KMS-11 (cell line): Measurements from ENCODE around the gene PCDHB11.
"Not testable (repeated sequence)": the region's sequence is repeated elsewhere in the genome, so short reads cannot be mapped to it uniquely, and the experiment has no call there.

Experiments
- H2AFZ ChIP-seq: fragments of 200-600 bp; sonication (generic); 2 replicates; pipeline ENCODE4 v1.6.1; 2016; ENCODE audit warnings: antibody characterized with exemption, mixed run types, low read depth
- H3K27ac ChIP-seq: fragments of 200-600 bp; sonication (generic); 2 replicates; pipeline ENCODE4 v1.6.1; 2016; ENCODE audit warnings: mild to moderate bottlenecking, mixed run types
- H3K27me3 ChIP-seq: fragments of 200-600 bp; sonication (generic); 2 replicates; pipeline ENCODE4 v1.6.1; 2017; ENCODE audit warnings: mild to moderate bottlenecking, low read depth, mixed run types, moderate library complexity; ENCODE audit not compliant: insufficient read depth
- H3K36me3 ChIP-seq: fragments of 200-600 bp; sonication (generic); 2 replicates; pipeline ENCODE4 v1.6.1; 2017; ENCODE audit warnings: mild to moderate bottlenecking, mixed run types; ENCODE audit not compliant: insufficient read depth
- H3K4me1 ChIP-seq: fragments of 200-600 bp; sonication (generic); 2 replicates; pipeline ENCODE4 v1.6.1; 2016; ENCODE audit warnings: mild to moderate bottlenecking, low read depth, mixed run types; ENCODE audit not compliant: poor library complexity, severe bottlenecking
- H3K4me2 ChIP-seq: fragments of 200-600 bp; sonication (generic); 2 replicates; pipeline ENCODE4 v1.7.0; 2016; ENCODE audit warnings: mild to moderate bottlenecking, mixed run types
- H3K4me3 ChIP-seq: fragments of 200-600 bp; sonication (generic); IDR thresholded peaks from 2 replicates; pipeline ENCODE4 v1.6.1; 2017; ENCODE audit warnings: low read depth, low read length, mixed read lengths; ENCODE audit not compliant: insufficient read depth
- H3K79me2 ChIP-seq: fragments of 200-600 bp; sonication (generic); 2 replicates; pipeline ENCODE4 v1.6.1; 2016; ENCODE audit warnings: low read depth, mixed run types; ENCODE audit not compliant: insufficient read depth
- H3K9ac ChIP-seq: fragments of 200-600 bp; sonication (generic); 2 replicates; pipeline ENCODE4 v1.6.1; 2016; ENCODE audit warnings: mild to moderate bottlenecking, mixed run types
- H4K20me1 ChIP-seq: fragments of 200-600 bp; sonication (generic); 2 replicates; pipeline ENCODE4 v1.6.1; 2016; ENCODE audit warnings: mild to moderate bottlenecking, mixed run types; ENCODE audit not compliant: insufficient read depth
- CTCF ChIP-seq: fragments of 200-600 bp; sonication (generic); conservative IDR thresholded peaks from 2 replicates; pipeline ENCODE4 v1.6.1; 2017; ENCODE audit warnings: low read depth, mild to moderate bottlenecking, antibody characterized with exemption, low read length, moderate library complexity, mixed read lengths

PCDHB11 gene

GRCh38 chr5:141196363-141196762, 3.1 kb upstream of the PCDHB11 start:
- no peak overlapping the region for H2AFZ ChIP-seq
- no peak overlapping the region for H3K27ac ChIP-seq
- no peak overlapping the region for H3K4me3 ChIP-seq
- H4K20me1 ChIP-seq, result no peaks in the 10 kb centered on the region
- H3K4me1 ChIP-seq, result no peaks in the 10 kb centered on the region
- no peaks in the 10 kb centered on the region for H3K36me3 ChIP-seq
- no peak overlapping the region for H3K4me2 ChIP-seq
- no peak overlapping the region for H3K9ac ChIP-seq
- no peaks in the 10 kb centered on the region for H3K79me2 ChIP-seq
- no peaks in the 10 kb centered on the region for H3K27me3 ChIP-seq
- no peak for TF ChIP-seq CTCF

DNA sequence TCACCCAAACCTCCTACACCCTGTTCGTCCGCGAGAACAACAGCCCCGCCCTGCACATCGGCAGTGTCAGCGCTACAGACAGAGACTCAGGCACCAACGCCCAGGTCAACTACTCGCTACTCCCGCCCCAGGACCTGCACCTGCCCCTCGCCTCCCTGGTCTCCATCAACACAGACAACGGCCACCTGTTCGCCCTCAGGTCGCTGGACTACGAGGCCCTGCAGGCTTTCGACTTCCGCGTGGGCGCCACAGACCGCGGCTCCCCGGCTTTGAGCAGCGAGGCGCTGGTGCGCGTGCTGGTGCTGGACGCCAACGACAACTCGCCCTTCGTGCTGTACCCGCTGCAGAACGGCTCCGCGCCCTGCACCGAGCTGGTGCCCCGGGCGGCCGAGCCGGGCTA, 1.7 kb downstream of the PCDHB11 start:
- H3K79me2 ChIP-seq, H3K4me1 ChIP-seq, H3K4me3 ChIP-seq, H3K9ac ChIP-seq, H3K36me3 ChIP-seq, H4K20me1 ChIP-seq, H3K27ac ChIP-seq, H2AFZ ChIP-seq, H3K27me3 ChIP-seq, H3K4me2 ChIP-seq: not testable (repeated sequence)

GRCh38 chr5:141201646-141202045, 2.2 kb downstream of the PCDHB11 start:
- H3K79me2 ChIP-seq, H3K27ac ChIP-seq, H3K4me3 ChIP-seq, H3K4me2 ChIP-seq, H3K36me3 ChIP-seq, H3K9ac ChIP-seq, H3K4me1 ChIP-seq, H3K27me3 ChIP-seq, H2AFZ ChIP-seq, H4K20me1 ChIP-seq: not testable (repeated sequence)

DNA sequence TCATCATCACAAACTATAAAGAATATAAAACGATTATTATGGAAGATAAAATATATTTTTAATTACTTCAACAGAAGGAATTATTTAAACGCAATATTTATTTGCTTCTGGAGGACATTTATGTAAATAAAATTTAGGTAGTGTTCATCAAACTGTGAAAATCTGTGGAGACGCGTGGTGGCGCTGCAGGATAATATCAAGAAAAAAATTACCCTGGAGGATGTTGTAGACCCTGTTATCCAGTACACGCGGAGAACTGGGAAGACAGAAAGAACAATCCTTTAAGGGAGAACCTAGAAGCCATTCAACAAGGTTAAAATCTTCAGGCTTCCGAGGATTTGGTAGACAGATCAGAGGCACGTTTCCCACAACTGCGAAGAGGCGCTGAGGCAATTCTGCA, 9.1 kb downstream of the PCDHB11 start, which contains the start of gene PCDHB12:
TSS of gene PCDHB12 (plus strand) at position 242 of the 400 bp plus-strand sequence. CDS start 189 bp downstream, outside the sequence.
- no peaks in the 10 kb centered on the region for H3K27me3 ChIP-seq
- H3K79me2 ChIP-seq, result no peaks in the 10 kb centered on the region
- H3K4me2 ChIP-seq, result no peak within 1 kb of the TSS
- H2AFZ ChIP-seq, result no peak within 1 kb of the TSS
- H3K4me1 ChIP-seq, result no peaks in the 10 kb centered on the region
- no peak within 1 kb of the TSS for H3K4me3 ChIP-seq
- no peaks in the 10 kb centered on the region for H4K20me1 ChIP-seq
- H3K9ac ChIP-seq, result no peak within 1 kb of the TSS
- TF ChIP-seq CTCF, result no peak
- no peaks in the 10 kb centered on the region for H3K36me3 ChIP-seq
- no peak within 1 kb of the TSS for H3K27ac ChIP-seq

DNA sequence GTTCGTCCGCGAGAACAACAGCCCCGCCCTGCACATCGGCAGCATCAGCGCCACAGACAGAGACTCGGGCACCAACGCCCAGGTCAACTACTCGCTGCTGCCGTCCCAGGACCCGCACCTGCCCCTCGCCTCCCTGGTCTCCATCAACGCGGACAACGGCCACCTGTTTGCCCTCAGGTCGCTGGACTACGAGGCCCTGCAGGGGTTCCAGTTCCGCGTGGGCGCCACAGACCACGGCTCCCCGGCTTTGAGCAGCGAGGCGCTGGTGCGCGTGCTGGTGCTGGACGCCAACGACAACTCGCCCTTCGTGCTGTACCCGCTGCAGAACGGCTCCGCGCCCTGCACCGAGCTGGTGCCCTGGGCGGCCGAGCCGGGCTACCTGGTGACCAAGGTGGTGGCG, 10.9 kb downstream of the PCDHB11 start:
- H3K79me2 ChIP-seq, result not testable (repeated sequence)

DNA sequence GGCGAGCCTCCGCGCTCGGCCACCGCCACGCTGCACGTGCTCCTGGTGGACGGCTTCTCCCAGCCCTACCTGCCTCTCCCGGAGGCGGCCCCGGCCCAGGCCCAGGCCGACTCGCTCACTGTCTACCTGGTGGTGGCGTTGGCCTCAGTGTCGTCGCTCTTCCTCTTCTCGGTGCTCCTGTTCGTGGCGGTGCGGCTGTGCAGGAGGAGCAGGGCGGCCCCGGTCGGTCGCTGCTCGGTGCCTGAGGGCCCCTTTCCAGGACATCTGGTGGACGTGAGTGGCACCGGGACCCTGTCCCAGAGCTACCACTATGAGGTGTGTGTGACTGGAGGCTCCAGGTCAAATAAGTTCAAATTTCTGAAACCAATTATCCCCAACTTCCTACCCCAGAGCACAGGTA, 11.4 kb downstream of the PCDHB11 start:
- H3K4me3 ChIP-seq, H4K20me1 ChIP-seq, H3K79me2 ChIP-seq, H3K9ac ChIP-seq, H3K36me3 ChIP-seq, H3K27ac ChIP-seq, H3K27me3 ChIP-seq, H3K4me1 ChIP-seq, H3K4me2 ChIP-seq, H2AFZ ChIP-seq: not testable (repeated sequence)

More for the DNA sequence above, 10.9 kb downstream of the PCDHB11 start:
- not testable (repeated sequence) for H3K36me3 ChIP-seq, H2AFZ ChIP-seq, H3K27ac ChIP-seq, H3K4me2 ChIP-seq, H3K4me1 ChIP-seq, H3K4me3 ChIP-seq, H3K27me3 ChIP-seq, H4K20me1 ChIP-seq, H3K9ac ChIP-seq

DNA sequence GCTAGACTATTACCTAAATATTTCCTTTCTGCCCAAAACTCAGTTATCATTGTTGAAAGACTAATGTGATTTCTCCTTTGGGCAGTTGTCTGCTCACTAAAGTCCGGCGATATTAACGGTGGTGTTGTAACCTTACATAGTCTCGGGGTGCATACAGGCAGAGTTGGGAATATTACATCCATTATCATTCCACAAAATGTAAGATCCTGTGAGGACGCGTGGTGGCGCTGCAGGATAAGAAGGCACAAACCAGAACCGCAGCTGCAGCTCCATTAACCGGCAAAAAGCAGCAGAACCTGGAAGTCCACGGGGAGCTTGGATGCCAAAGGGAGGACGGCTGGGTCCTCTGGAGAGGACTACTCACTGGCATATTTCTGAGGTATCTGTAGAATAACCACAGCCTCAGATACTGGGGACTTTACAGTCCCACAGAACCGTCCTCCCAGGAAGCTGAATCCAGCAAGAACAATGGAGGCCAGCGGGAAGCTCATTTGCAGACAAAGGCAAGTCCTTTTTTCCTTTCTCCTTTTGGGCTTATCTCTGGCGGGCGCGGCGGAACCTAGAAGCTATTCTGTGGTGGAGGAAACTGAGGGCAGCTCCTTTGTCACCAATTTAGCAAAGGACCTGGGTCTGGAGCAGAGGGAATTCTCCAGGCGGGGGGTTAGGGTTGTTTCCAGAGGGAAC, 14.4 kb downstream of the PCDHB11 start, which contains the start of gene PCDHB13:
TSS of gene PCDHB13 (plus strand) at position 264 of the 684 bp plus-strand sequence. CDS start at position 469, 205 bp downstream.
- H3K4me1 ChIP-seq, H3K36me3 ChIP-seq, H3K4me3 ChIP-seq, H3K27me3 ChIP-seq, H3K79me2 ChIP-seq, H2AFZ ChIP-seq, H3K27ac ChIP-seq, H3K9ac ChIP-seq, H3K4me2 ChIP-seq, H4K20me1 ChIP-seq: not testable (repeated sequence)

DNA sequence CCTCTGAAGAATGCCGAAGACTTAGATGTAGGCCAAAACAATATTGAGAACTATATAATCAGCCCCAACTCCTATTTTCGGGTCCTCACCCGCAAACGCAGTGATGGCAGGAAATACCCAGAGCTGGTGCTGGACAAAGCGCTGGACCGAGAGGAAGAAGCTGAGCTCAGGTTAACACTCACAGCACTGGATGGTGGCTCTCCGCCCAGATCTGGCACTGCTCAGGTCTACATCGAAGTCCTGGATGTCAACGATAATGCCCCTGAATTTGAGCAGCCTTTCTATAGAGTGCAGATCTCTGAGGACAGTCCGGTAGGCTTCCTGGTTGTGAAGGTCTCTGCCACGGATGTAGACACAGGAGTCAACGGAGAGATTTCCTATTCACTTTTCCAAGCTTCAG, 15.2 kb downstream of the PCDHB11 start:
- H2AFZ ChIP-seq, H3K4me3 ChIP-seq, H3K27me3 ChIP-seq, H4K20me1 ChIP-seq, H3K79me2 ChIP-seq, H3K36me3 ChIP-seq, H3K27ac ChIP-seq, H3K9ac ChIP-seq, H3K4me2 ChIP-seq, H3K4me1 ChIP-seq: not testable (repeated sequence)

GRCh38 chr5:141215504-141215903, 16.1 kb downstream of the PCDHB11 start:
- not testable (repeated sequence) for H2AFZ ChIP-seq, H3K27me3 ChIP-seq, H3K4me2 ChIP-seq, H3K27ac ChIP-seq, H3K36me3 ChIP-seq, H3K4me1 ChIP-seq, H3K79me2 ChIP-seq, H4K20me1 ChIP-seq, H3K9ac ChIP-seq, H3K4me3 ChIP-seq
